NCI-H1694 treated with DMSO at 0.1 percent for 48 hours (cell line): ENCODE measurements around the gene S100A6.
"Not testable (repeated sequence)": the region's sequence is repeated elsewhere in the genome, so short reads cannot be mapped to it uniquely, and the experiment has no call there.

ENCODE experiments used
- DNase-seq: peaks from one replicate; lab custom pipeline; 2025; lab: John Stamatoyannopoulos, UW

The S100A6 gene

GRCh38 chr1:153563991-153564390 is 28.2 kb upstream of the S100A6 start:
- no peak for DNase-seq

- DNase-seq, result no peak
Measured at GRCh38 chr1:153563483-153563901, 27.7 kb upstream of the S100A6 start.

- not testable (repeated sequence) for DNase-seq
Measured at GRCh38 chr1:153562021-153562420, 26.2 kb upstream of the S100A6 start.

GRCh38 chr1:153561466-153561985 is 25.7 kb upstream of the S100A6 start:
- no peak for DNase-seq

GRCh38 chr1:153560771-153561465 is 25.1 kb upstream of the S100A6 start:
- no peak for DNase-seq

- no peak for DNase-seq
Measured at GRCh38 chr1:153560241-153560640, 24.4 kb upstream of the S100A6 start.

- DNase-seq, result no peak
Measured at GRCh38 chr1:153557877-153558276, 22.1 kb upstream of the S100A6 start.

- DNase-seq, result no peak
Measured at GRCh38 chr1:153556348-153556747, 20.6 kb upstream of the S100A6 start.

GRCh38 chr1:153553830-153554541 is 18.2 kb upstream of the S100A6 start:
- no peak for DNase-seq

- no peak for DNase-seq
Measured at GRCh38 chr1:153553096-153553495, 17.3 kb upstream of the S100A6 start.

- DNase-seq, result no peak
Measured at GRCh38 chr1:153552335-153552734, 16.5 kb upstream of the S100A6 start.

GRCh38 chr1:153550827-153551500 is 15.2 kb upstream of the S100A6 start:
- no peak for DNase-seq

GRCh38 chr1:153550398-153550758 is 14.6 kb upstream of the S100A6 start:
- no peak for DNase-seq

- DNase-seq, result no peak
Measured at GRCh38 chr1:153549741-153550397, 14.1 kb upstream of the S100A6 start.

GRCh38 chr1:153548722-153549688 is 13.2 kb upstream of the S100A6 start, which contains the start of gene S100A3:
Gene S100A3, minus strand, starts transcription at chr1:153549258. Its CDS starts 773 bp downstream, at chr1:153548485.
- DNase-seq, result no peak

- DNase-seq, result no peak
Measured at GRCh38 chr1:153547560-153548551, 12.1 kb upstream of the S100A6 start.

- no peak for DNase-seq
Measured at GRCh38 chr1:153546796-153547559, 11.2 kb upstream of the S100A6 start.

- DNase-seq, result no peak
Measured at GRCh38 chr1:153546371-153546770, 10.6 kb upstream of the S100A6 start.
